Smooth muscle cell (in vitro differentiated cells): ENCODE results near the gene PLEKHS1. TPM values are rescaled to one million over a fixed set of nuclear protein-coding genes. Genes with fewer than 3 reads are reported as not detected.
"Not testable (repeated sequence)": the region's sequence is repeated elsewhere in the genome, so short reads cannot be mapped to it uniquely, and the experiment has no call there.

Experiments
- DNase-seq: peaks from one replicate; lab custom pipeline; 2025; ENCODE audit not compliant: unreplicated experiment; lab: John Stamatoyannopoulos, UW
- H2AFZ ChIP-seq: fragments of 200-600 bp; sonication (generic); 2 replicates; pipeline ENCODE4 v1.6.0; 2016; ENCODE audit warnings: antibody characterized with exemption, low read depth, mild to moderate bottlenecking
- H3F3A ChIP-seq: fragments of 200-600 bp; sonication (generic); 2 replicates; pipeline ENCODE4 v1.6.0; 2017; ENCODE audit warnings: antibody characterized with exemption, low read depth
- H3K27ac ChIP-seq: fragments of 200-600 bp; sonication (generic); 2 replicates; pipeline ENCODE4 v1.5.1; 2016; ENCODE audit warnings: low read depth, mild to moderate bottlenecking
- H3K27me3 ChIP-seq: fragments of 200-600 bp; sonication (generic); 2 replicates; pipeline ENCODE4 v1.6.1; 2016; ENCODE audit warnings: low read depth, mild to moderate bottlenecking
- H3K36me3 ChIP-seq: fragments of 200-600 bp; sonication (generic); 2 replicates; pipeline ENCODE4 v1.5.1; 2016; ENCODE audit warnings: low read depth
- H3K4me1 ChIP-seq: fragments of 200-600 bp; sonication (generic); 2 replicates; pipeline ENCODE4 v1.5.1; 2016; ENCODE audit warnings: low read depth
- H3K4me2 ChIP-seq: fragments of 200-600 bp; sonication (generic); 2 replicates; pipeline ENCODE4 v1.6.0; 2016; ENCODE audit warnings: mild to moderate bottlenecking
- H3K4me3 ChIP-seq: fragments of 200-600 bp; sonication (generic); 2 replicates; pipeline ENCODE4 v1.5.1; 2016; ENCODE audit warnings: mild to moderate bottlenecking
- H3K79me2 ChIP-seq: fragments of 200-600 bp; sonication (generic); 2 replicates; pipeline ENCODE4 v1.6.0; 2016; ENCODE audit warnings: low read depth, mild to moderate bottlenecking
- H3K9ac ChIP-seq: fragments of 200-600 bp; sonication (generic); 2 replicates; pipeline ENCODE4 v1.6.0; 2016; ENCODE audit warnings: low read depth
- H3K9me3 ChIP-seq: fragments of 200-600 bp; sonication (generic); replicated peaks from 2 replicates; pipeline ENCODE4 v1.5.1; 2016; ENCODE audit warnings: low read depth
- H4K20me1 ChIP-seq: fragments of 200-600 bp; sonication (generic); 2 replicates; pipeline ENCODE4 v1.6.0; 2016; ENCODE audit warnings: low read depth
- WGBS: methylation state at CpG from one replicate; pipeline ENCODE4 v1.1.7; 2016; ENCODE audit warnings: low lambda C conversion rate; 5-methylcytosine and 5-hydroxymethylcytosine counted together
- polyA plus RNA-seq: library from polyadenylated mRNA; unstranded; fragments of >200 nt; fragmentation: Nextera tagmentation; extraction: Ambion mirVana; gene quantifications from 2 replicates; pipeline ENCODE4 v1.2.1, GENCODE V29; 2016
- total RNA-seq: library from RNA; depleted of rRNA; stranded (reverse); fragments of >200 nt; gene quantifications from 2 replicates; pipeline ENCODE4 v1.2.3, GENCODE V29; 2014
- TF ChIP-seq, protein P1 (sequence below): fragments of 200-600 bp; sonication (generic); IDR thresholded peaks from 2 replicates; pipeline ENCODE4 v1.5.1; 2017; ENCODE audit warnings: borderline replicate concordance, mild to moderate bottlenecking, antibody characterized with exemption; ENCODE audit not compliant: insufficient read depth, poor library complexity, severe bottlenecking

PLEKHS1 gene
- total and polyA plus RNA-seq, 2 experiments from 2014 or later = not detected

DNA sequence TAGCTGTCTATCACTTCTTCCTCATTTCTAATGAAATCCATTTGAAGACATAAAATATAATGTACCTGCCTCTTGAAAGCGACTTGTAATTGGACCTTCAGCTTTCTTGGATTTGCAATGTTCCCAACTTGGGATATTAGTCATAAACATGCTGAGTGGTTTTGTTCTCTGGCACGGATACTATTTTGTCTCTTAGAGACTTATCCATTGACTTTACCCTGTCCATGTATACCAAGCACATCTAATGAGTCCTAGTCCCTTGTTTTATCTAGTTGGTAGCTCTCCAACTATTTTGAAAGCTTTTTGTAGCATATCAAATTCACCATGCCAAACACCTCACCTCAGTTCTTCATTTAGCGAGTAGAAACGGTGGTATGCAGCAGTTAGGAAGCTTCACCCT, 18.9 kb downstream of the PLEKHS1 start:
- H3K9me3 ChIP-seq = no peaks in the 10 kb centered on the region
- H3K27ac ChIP-seq = no peak overlapping the region
- H3K9ac ChIP-seq = no peak overlapping the region
- H3K27me3 ChIP-seq = peaks cover 63% of the 10 kb centered on the region
- no peaks in the 10 kb centered on the region for H4K20me1 ChIP-seq
- no peaks in the 10 kb centered on the region for H3K4me1 ChIP-seq
- H3F3A ChIP-seq = no peaks in the 10 kb centered on the region
- no peak overlapping the region for H3K4me3 ChIP-seq
- no peaks in the 10 kb centered on the region for H3K79me2 ChIP-seq
- H3K4me2 ChIP-seq = no peak overlapping the region
- H2AFZ ChIP-seq = no peak overlapping the region
- TF ChIP-seq, protein P1, sequence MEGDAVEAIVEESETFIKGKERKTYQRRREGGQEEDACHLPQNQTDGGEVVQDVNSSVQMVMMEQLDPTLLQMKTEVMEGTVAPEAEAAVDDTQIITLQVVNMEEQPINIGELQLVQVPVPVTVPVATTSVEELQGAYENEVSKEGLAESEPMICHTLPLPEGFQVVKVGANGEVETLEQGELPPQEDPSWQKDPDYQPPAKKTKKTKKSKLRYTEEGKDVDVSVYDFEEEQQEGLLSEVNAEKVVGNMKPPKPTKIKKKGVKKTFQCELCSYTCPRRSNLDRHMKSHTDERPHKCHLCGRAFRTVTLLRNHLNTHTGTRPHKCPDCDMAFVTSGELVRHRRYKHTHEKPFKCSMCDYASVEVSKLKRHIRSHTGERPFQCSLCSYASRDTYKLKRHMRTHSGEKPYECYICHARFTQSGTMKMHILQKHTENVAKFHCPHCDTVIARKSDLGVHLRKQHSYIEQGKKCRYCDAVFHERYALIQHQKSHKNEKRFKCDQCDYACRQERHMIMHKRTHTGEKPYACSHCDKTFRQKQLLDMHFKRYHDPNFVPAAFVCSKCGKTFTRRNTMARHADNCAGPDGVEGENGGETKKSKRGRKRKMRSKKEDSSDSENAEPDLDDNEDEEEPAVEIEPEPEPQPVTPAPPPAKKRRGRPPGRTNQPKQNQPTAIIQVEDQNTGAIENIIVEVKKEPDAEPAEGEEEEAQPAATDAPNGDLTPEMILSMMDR = no peak
- DNase-seq = no peak
- H3K36me3 ChIP-seq = no peaks in the 10 kb centered on the region
- WGBS = 88% methylated on average over 4 of the region's 4 CpGs

GRCh38 chr10:113771131-113771530, 19.6 kb downstream of the PLEKHS1 start:
- not testable (repeated sequence) for H3K36me3 ChIP-seq, H3K79me2 ChIP-seq, H3F3A ChIP-seq, H2AFZ ChIP-seq, H3K4me1 ChIP-seq, H3K9me3 ChIP-seq, H3K4me3 ChIP-seq, DNase-seq, H4K20me1 ChIP-seq, H3K27ac ChIP-seq, H3K4me2 ChIP-seq, H3K9ac ChIP-seq
- WGBS = 95% methylated on average over 3 of the region's 3 CpGs
- peaks cover 56% of the 10 kb centered on the region for H3K27me3 ChIP-seq

GRCh38 chr10:113775686-113776294, 24.3 kb downstream of the PLEKHS1 start:
- 88% methylated on average over 4 of the region's 4 CpGs for WGBS
- no peaks in the 10 kb centered on the region for H3K79me2 ChIP-seq
- no peak overlapping the region for H3K4me3 ChIP-seq
- TF ChIP-seq, protein P1 = no peak
- H2AFZ ChIP-seq = no peak overlapping the region
- no peak overlapping the region for H3K4me2 ChIP-seq
- no peaks in the 10 kb centered on the region for H3K9me3 ChIP-seq
- no peak overlapping the region for H3K27ac ChIP-seq
- H3F3A ChIP-seq = no peaks in the 10 kb centered on the region
- no peak for DNase-seq
- no peaks in the 10 kb centered on the region for H4K20me1 ChIP-seq
- H3K9ac ChIP-seq = no peak overlapping the region
- no peaks in the 10 kb centered on the region for H3K36me3 ChIP-seq
- H3K27me3 ChIP-seq = peaks cover 18% of the 10 kb centered on the region
- no peaks in the 10 kb centered on the region for H3K4me1 ChIP-seq

DNA sequence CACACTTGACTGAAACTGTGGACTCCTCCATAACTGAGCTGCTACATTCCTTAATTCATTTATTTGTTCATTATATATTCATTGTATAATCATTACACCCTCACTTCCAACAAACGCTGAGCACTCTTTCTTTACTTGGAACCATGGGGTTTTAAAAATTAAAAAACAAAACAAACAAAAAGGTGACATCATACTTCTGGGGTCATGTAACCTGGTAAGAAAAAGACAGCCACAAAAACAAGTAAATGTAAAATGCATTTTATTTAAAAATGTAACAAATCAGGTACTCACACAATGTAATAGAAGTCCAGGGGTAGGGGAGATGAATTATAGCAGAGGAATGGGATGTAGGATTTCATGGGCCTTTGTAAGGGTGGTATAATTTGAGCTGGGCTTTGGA, 25.1 kb downstream of the PLEKHS1 start:
- no peaks in the 10 kb centered on the region for H3K9me3 ChIP-seq
- WGBS = 83% methylated on average over 1 of the region's 1 CpG
- no peak overlapping the region for H3K27ac ChIP-seq
- H3K9ac ChIP-seq = no peak overlapping the region
- H3K4me1 ChIP-seq = no peaks in the 10 kb centered on the region
- H3K27me3 ChIP-seq = peaks cover 14% of the 10 kb centered on the region
- no peaks in the 10 kb centered on the region for H4K20me1 ChIP-seq
- no peak overlapping the region for H2AFZ ChIP-seq
- DNase-seq = no peak
- no peaks in the 10 kb centered on the region for H3K36me3 ChIP-seq
- TF ChIP-seq, protein P1 = no peak
- H3F3A ChIP-seq = no peaks in the 10 kb centered on the region
- H3K4me2 ChIP-seq = no peak overlapping the region
- no peak overlapping the region for H3K4me3 ChIP-seq
- no peaks in the 10 kb centered on the region for H3K79me2 ChIP-seq
